ENCODE results near the gene PLEKHA4.
"Not testable (repeated sequence)": the region's sequence is repeated elsewhere in the genome, so short reads cannot be mapped to it uniquely, and the experiment has no call there.

Gene PLEKHA4

DNA sequence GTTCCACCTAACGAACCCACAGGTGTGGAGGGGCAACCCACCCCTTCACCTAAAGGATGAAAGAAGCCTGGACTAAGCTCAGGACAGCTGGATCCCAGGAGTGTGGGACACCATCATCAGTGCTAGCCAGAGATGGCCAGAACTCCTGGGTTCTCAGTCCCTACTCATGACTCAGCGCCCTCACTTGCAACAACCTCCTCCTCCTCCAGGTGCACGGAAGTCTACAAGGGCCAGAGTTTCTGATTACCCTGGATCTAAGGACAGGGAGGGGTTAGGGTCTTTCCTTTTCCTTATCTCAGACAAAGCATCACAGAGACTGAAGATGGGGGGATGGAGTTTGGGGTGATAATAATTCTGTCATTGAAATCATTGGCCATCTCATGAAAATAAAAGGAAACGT lies 22.1 kb upstream of the PLEKHA4 start:
- DNase-seq (ENCODE audit: low read depth in 4 of 4, low spot score in 1 of 4), result no peak

GRCh38 chr19:48889496-48889895 lies 21.1 kb upstream of the PLEKHA4 start:
- DNase-seq (ENCODE audit: low read depth in 4 of 4, low spot score in 1 of 4), result not testable (repeated sequence)

GRCh38 chr19:48887861-48888612 lies 19.6 kb upstream of the PLEKHA4 start:
- DNase-seq (ENCODE audit: low read depth in 4 of 4, low spot score in 1 of 4), result no peak

DNA sequence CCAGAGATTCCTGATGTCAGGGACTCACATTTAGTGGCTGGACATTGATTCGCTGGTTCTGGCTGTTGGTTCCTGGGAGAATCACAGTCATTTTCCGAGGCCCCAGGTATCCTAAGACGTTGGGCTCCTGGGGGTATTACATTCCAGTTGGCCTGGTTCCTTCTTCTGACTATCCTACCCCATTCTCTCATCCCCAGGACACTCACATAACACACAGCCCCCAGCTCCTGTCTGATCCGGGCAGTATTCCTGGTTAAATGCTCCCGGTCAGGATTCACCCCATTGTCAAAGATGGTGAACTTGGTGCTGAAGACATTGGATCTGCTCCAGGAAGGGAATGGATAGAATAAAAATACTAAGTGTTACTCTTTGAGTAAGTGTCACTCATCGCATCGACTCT lies 15.3 kb upstream of the PLEKHA4 start:
- DNase-seq (ENCODE audit: low read depth in 4 of 4, low spot score in 1 of 4), result no peak

DNA sequence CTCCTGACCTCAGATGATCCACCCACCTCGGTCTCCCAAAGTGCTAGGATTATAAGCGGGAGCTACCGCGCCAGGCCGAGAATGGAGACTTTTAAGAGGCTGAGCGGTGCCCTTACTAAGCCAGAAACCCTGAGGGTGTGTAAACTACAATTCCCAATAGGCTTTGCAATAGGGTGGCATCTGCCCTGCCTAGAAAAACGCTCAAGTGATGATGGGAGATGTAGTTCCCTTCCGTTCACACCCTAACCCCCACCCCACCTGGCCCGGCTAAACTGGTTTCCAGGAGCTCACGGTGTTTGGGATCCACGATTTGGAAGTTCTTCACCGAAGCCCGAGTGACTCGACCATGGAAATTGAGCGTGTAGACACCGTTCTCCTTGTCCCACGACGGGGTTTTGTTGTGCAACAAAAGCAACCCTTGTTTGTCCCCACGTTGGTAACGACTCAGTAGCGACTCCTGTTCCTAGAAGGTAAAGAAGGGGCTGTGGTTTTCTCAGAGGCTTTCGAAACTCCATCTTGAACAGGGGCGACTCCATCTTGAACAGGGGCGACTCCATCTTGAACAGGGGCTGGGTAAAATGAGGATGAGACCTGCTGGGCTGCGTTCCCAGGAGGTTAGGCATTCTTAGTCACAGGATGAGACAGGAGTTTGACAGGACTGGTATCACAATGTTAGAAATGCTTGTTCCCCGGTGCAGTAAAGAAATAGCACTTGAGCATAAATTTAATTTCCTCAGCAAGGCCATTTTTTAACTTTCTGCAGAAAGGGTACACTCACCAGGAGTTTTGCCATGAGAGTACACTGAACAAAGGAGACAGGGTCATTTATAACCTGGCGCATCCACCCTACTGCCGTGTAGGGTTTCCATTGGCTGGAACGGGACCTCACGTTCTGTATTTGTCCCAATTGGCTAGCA lies 13.6 kb upstream of the PLEKHA4 start:
- DNase-seq (ENCODE audit: low read depth in 4 of 4, low spot score in 1 of 4), result no peak

GRCh38 chr19:48879696-48880095 lies 11.3 kb upstream of the PLEKHA4 start:
- DNase-seq (ENCODE audit: low read depth in 4 of 4, low spot score in 1 of 4), result not testable (repeated sequence)

- no peak for DNase-seq (ENCODE audit: low read depth in 4 of 4, low spot score in 1 of 4)
These were observed 10.7 kb upstream of the PLEKHA4 start for GRCh38 chr19:48879025-48879637.

- no peak for DNase-seq (ENCODE audit: low read depth in 4 of 4, low spot score in 1 of 4)
These were observed 10.0 kb upstream of the PLEKHA4 start for GRCh38 chr19:48878196-48879024.

DNA sequence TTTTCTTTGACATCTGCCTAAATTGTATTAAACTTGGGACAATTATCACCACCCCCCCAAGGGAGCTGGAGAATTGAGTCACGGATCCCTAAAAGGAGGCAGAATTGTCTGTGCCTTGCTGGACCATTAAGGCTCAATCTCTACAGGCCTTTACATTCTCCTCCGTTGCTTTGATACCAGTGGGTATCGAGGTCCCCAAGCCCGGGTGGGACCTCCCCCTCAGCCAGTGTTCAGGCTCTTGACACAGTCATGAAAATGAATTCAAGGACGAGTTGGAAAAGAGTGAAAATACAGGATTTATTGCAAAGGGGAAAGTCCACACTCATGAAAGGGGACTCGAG lies 9.4 kb upstream of the PLEKHA4 start:
- no peak for DNase-seq (ENCODE audit: low read depth in 4 of 4, low spot score in 1 of 4)

GRCh38 chr19:48876043-48876981 lies 7.9 kb upstream of the PLEKHA4 start:
- peak in 1 of 4 experiments; percentile 47 for DNase-seq (ENCODE audit: low read depth in 4 of 4, low spot score in 1 of 4)

- DNase-seq (ENCODE audit: low read depth in 4 of 4, low spot score in 1 of 4), result no peak
These were observed 6.1 kb upstream of the PLEKHA4 start for GRCh38 chr19:48874303-48875135.

DNA sequence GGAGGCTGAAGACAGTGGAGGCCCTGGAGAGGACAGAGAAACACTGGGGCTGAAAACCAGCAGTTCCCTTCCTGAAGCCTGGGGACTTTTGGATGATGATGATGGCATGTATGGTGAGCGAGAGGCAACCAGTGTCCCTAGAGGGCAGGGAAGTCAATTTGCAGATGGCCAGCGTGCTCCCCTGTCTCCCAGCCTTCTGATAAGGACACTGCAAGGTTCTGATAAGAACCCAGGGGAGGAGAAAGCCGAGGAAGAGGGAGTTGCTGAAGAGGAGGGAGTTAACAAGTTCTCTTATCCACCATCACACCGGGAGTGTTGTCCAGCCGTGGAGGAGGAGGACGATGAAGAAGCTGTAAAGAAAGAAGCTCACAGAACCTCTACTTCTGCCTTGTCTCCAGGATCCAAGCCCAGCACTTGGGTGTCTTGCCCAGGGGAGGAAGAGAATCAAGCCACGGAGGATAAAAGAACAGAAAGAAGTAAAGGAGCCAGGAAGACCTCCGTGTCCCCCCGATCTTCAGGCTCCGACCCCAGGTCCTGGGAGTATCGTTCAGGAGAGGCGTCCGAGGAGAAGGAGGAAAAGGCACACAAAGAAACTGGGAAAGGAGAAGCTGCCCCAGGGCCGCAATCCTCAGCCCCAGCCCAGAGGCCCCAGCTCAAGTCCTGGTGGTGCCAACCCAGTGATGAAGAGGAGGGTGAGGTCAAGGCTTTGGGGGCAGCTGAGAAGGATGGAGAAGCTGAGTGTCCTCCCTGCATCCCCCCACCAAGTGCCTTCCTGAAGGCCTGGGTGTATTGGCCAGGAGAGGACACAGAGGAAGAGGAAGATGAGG lies 5.3 kb upstream of the PLEKHA4 start:
- DNase-seq (ENCODE audit: low read depth in 4 of 4, low spot score in 1 of 4), result no peak

DNA sequence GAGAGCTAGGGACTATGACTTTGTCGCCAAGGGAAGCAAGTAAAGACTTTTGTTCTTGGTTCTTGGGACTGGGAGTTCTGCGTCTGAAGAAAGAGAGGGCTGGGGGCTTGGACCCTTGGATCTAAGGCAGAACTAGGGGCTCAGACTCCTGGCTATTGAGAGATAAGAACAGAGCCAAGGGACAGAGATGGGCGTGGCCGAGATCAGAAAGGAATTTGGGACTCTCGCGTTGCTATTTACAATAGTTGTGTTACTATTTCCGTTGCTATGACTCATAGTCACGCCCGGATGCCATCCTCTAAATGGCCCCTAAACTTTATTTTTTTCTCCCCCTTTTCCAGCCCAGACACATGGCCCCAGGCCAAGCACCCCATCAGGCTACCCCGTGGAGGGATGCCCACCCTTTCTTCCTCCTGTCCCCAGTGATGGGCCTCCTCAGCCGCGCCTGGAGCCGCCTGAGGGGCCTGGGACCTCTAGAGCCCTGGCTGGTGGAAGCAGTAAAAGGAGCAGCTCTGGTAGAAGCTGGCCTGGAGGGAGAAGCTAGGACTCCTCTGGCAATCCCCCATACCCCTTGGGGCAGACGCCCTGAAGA lies 4.6 kb upstream of the PLEKHA4 start:
- DNase-seq (ENCODE audit: low read depth in 4 of 4, low spot score in 1 of 4), result peak; percentile 41 to 67 (median 58)

GRCh38 chr19:48872182-48872883 lies 3.9 kb upstream of the PLEKHA4 start, which contains the start of gene PPP1R15A:
PPP1R15A (plus strand) TSS chr19:48872421; CDS start chr19:48873234, 813 bp downstream.
- DNase-seq (ENCODE audit: low read depth in 4 of 4, low spot score in 1 of 4), result peak; percentile 93 to 99 (median 98)

DNA sequence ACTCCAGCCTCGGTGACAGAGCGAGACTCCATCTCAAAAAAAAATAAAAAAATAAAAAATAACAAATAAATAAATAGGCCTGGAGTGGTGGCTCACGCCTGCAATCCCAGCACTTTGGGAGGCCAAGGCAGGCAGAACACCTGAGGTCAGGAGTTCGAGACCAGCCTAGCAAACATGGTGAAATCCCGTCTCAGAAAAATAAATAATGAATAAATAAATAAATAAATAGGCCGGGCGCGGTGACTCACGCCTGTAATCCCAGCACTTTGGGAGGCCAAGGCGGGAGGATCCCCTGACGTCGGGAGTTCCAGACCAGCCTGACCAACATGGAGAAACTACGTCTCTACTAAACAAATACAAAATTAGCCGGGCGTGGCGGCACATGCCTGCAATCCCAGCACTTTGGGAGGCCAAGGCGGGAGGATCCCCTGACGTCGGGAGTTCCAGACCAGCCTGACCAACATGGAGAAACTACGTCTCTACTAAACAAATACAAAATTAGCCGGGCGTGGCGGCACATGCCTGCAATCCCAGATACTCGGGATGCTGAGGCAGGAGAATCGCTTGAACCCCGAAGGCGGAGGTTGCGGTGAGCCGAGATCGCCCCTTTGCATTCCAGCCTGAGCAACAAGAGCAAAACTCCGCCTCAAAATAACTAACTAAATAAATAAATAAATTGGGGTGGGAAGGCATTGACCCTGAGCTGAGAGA lies 3.2 kb upstream of the PLEKHA4 start:
- not testable (repeated sequence) for DNase-seq (ENCODE audit: low read depth in 4 of 4, low spot score in 1 of 4)

DNA sequence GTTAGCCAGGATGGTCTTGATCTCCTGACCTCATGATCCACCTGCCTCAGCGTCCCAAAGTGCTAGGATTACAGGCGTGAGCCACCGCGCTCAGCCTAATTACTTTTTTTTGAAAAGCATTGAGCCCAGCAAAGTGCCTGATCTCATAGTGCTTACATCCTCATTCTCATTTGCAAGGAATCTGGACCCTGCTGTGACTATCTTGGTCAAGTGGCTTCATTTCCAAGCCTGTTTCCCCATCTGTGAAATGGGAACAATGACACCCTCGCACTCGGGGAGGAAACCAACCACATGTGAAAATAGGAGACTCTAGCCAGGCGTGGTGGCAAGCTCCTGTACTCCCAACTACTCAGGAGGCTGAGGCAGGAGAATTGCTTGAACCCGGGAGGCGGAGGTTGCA lies 1.6 kb upstream of the PLEKHA4 start:
- DNase-seq (ENCODE audit: low read depth in 4 of 4, low spot score in 1 of 4), result no peak
